PC-3 (cell line): ENCODE results near the gene EPS8L3.

Experiments
- EZH2phosphoT487 ChIP-seq: fragments of 300-600 bp; sonication (generic); IDR thresholded peaks from 2 replicates; pipeline ENCODE4 v1.6.1; 2018; ENCODE audit warnings: mild to moderate bottlenecking, antibody characterized with exemption, low read length, borderline replicate concordance
- TF ChIP-seq, protein P1 (sequence below): fragments of 300-600 bp; sonication (generic); conservative IDR thresholded peaks from 2 replicates; pipeline ENCODE4 v1.5.1; 2017; ENCODE audit warnings: antibody characterized with exemption, low read depth, mild to moderate bottlenecking, low read length

DNA sequence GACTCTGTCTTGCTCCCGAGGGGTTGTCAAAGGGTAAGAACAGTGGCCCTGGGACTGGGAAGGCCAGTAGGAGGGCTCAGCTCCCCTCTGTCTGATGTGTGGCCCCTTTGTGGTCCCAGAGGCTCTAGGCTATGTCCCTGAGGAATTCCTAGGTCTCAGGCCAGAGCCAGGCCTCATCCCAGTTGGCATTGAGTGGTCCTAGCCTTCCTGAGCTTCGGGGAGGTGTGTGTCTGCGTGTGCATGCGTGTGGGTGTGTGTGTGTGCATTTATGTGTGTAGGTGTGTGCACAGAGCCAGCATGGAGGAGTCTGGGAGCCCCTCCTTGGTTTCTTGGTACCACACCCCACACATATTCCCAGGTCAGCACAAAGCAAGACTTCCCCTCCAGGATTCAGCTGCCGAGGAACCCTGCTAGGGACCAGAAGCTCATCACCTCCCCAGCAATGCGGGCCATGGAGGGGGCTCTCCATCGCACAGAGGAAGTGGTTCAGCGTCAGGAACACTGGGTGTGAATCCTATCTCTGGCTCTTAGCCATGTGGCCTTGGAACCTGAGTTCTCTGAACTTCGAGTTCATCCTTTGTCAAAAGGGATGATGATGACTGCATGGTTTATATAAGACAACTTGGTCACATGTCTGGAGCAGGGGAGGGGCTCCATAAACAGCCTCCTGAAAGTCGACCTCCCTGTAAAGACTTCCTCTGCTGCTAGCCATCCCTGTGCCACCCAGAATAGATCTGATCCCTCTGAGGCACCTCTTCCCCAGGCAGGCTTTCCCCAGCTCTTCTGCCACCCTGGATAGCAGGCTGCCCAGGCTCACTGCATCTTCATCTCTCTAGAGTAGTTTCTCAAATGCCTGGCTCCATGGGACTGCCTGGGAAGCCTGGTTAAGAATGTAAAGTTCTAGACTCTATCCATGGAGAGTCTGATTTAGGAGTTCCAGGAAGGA, 8.3 kb upstream of the EPS8L3 start:
- TF ChIP-seq, protein P1, sequence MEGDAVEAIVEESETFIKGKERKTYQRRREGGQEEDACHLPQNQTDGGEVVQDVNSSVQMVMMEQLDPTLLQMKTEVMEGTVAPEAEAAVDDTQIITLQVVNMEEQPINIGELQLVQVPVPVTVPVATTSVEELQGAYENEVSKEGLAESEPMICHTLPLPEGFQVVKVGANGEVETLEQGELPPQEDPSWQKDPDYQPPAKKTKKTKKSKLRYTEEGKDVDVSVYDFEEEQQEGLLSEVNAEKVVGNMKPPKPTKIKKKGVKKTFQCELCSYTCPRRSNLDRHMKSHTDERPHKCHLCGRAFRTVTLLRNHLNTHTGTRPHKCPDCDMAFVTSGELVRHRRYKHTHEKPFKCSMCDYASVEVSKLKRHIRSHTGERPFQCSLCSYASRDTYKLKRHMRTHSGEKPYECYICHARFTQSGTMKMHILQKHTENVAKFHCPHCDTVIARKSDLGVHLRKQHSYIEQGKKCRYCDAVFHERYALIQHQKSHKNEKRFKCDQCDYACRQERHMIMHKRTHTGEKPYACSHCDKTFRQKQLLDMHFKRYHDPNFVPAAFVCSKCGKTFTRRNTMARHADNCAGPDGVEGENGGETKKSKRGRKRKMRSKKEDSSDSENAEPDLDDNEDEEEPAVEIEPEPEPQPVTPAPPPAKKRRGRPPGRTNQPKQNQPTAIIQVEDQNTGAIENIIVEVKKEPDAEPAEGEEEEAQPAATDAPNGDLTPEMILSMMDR = no peak
- no peak for TF ChIP-seq EZH2phosphoT487
